Stimulated activated CD4-positive, alpha-beta T cell treated with anti-CD3 and anti-CD28 coated beads, Interleukin-2, amount 100 ng/mL, for 24 hours (primary cell): ENCODE results near the gene KY.
A peak's percentile ranks its signal among the peaks of the same experiment; 100 is the strongest.

Experiments used
- DNase-seq, 2 donors: peaks; one replicate each; pipeline ENCODE4 v3.0.0-alpha.2; 2020

Gene KY, protein sequence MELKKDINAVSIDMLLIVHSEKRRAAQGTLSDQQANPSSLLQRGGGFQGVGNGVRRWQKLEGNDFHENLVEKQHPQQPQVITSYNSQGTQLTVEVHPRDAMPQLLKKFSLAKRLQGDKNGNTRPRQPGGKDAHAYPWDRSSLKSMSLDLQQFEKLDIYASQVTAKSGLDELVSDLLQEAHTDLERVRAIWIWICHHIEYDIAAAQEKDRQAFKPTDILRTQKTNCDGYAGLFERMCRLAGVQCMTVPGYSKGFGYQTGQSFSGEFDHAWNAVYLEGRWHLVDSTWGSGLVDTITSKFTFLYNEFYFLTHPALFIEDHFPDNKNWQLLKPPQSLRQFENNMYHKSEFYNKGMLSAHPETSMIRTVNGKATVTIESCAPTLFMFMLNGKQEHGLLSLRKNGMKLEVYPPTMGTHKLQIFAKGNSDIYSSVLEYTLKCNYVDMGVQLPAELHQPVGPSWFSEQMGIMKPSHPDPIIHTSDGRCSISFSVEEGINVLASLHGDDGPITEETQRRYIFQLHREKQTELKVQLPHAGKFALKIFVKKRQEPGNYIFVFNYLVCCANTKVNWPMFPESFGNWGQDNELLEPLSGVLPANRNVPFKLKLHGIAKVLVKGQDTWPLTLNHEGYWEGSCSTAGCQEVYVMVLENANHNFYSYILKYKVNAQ

DNA sequence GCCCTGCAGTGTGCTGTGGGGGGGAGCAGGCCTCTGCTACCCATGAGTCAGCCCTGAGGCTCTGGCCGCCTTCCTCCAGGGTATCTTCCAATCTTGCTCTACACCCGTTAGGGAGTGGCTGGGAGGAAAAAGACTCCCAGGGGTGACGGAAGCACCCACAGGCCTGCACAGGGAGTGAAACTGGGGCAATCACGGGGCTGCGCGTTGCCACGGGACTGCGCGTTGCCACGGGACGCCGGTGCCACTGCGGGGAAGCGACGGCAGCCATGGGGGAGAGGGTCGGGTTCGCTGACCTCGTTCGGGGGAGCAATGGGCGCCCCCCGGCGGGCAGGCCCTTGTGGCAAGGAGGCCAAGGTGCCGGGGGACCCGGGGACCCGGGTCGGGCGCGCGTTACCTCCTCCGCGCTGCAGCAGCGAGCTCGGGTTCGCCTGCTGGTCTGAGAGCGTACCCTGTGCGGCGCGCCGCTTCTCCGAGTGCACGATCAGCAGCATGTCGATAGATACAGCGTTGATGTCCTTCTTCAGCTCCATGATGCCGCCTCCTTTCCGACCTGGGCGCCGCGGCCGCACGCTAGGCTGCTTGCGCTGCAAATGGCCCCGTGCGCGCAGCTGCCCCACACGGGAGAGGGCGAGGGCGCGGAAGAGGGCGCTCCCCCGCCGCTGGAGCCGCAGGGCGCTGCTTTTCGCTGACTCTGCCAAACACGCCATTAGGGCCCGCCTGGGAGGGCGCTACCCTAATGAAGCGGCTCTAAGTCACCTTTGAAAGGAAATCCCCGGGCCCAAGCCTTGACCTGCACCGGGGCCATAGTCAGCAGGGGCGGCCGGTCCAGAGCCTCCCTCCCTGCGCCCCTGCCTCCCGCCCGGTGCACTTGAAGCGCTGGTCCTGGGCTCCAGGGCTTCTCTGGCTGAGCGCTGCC lies at the start of gene KY:
Gene KY (minus strand): TSS at position 592 of the 916 bp plus-strand sequence. CDS start 62 bp downstream, at position 530.
- DNase-seq: peak in 1 of 2 donors; percentile 23

DNA sequence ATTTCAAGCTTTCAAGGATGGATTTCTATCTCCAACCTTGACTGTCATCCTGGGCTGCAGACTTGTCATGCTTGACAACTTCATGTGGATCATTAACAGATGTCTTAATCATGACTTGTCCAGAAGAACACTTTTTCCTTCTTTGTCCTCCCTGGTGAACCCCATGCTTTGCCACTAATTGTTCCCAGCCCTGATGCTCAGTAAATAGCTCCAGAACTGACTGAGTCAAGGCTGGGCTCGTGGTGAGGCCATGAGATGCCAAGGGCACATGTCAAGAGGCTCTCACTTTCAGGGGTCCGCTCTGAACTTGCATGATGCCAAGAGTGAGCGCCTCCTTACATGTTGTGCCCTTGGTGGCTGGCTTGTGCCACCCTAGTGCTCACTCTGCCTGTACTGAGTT lies 48.9 kb upstream of the KY start:
- DNase-seq: no peak

DNA sequence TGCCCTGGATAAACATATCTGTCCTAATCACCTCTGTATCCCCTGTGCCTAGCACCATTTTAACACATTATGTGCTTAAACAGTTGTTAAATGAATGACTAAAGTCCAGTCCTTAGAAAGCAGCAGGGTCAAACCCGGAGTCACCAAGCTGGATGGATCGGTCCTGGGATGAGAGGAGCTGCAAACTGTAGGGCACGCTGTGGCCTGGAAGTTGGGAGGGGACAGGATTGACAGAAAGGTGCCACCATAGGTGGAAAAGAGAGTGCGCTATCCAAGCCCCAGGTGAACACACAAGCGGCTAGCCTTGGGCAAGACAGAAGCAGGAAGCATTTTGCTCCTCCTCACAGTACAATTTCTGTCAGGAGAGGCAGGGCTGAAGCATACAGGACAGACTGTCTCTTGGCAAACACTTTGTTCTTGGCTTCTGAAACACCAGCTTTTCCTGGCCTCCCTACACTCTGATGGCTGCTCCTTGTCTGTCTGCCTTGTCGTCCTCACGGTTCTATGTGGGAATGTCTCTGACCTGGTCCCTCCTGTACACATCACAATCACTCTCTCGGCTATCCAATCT lies 48.4 kb upstream of the KY start:
- no peak for DNase-seq

DNA sequence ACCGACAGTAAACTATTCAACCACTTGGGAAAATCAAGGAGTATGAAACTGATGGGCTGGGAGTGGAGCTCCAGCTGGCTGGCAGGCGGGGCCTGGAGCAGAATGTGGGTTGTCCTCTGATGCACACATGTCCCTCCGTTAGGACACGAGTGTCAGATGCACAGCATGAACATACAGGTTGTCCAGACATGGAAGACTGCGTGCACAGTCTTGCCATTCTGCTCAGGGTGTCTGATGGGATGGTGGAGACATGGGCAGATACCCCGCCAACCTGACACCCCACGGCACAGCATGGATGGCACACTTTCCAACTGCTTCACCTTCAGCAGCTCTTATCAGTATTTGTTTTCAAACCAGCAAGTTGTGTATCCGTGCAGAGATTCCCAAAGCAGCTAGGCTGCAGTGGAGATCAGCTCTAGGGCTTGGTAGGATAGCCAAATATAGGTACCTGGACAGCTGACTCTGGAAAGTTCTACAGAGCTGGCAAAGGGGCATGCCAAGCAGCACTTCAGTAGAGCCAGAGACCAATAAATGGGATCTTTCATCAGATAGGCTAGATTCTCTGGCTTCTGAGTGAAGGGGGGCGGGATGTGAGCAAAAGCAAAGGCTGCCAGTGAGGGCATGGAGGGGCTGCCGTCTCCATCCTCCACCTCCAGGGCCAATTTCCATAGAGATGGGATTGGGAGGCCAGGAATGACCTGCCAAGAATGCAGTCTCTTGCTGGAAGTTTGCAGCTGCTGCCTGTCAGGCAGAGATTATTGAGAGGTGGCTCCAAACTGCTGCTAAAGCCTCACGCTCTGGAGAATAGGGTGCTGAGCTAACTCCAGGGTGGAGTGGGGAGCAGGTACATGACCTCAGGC lies 47.2 kb upstream of the KY start:
- no peak for DNase-seq

DNA sequence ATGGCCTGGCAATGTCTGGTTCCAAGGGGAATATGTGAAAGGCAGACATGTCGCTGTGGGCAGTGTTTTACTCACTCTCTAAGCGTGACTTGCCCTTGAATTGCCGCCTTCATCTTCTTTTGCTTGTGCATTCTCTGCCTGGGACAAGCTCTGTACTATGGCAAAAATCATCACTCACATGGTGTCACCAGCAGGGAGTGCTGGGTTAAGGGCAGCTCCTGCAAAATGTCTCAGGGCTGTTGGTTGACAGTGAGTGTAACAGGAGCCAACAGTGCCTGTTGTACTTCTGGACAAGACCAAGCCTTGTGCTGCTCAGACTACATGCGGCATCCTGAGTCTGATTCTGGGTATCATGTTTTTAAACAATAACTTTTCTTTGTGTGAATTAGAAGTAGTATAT lies 45.3 kb upstream of the KY start:
- DNase-seq: no peak

DNA sequence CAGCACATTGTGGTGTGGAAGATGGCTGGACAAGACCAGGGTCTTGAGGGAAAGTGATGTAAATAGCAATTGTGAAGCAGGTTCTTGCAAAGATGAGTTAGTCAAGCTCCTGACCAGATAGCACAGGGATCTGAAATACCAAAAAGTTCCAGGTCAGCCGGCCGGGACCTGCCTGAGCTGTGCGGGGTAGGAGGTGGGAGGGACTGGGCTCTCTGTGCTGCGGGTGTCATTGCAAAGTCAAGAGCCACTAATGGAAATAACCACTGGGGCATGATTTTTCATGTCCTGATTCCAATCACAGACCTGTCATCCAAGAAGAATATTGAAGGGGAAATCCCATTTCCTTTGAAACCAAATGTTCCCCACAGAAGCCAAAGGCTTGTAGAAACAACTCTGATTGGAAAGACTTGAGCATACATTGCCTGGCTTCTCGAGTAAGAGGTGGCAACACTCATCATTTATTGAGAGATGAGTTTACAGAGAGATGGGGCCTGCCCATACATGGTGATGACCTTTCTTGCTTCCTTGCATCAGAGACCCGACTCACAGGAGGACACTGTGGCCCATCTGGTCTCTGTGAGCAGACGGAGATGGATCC lies 44.2 kb upstream of the KY start:
- DNase-seq: no peak

DNA sequence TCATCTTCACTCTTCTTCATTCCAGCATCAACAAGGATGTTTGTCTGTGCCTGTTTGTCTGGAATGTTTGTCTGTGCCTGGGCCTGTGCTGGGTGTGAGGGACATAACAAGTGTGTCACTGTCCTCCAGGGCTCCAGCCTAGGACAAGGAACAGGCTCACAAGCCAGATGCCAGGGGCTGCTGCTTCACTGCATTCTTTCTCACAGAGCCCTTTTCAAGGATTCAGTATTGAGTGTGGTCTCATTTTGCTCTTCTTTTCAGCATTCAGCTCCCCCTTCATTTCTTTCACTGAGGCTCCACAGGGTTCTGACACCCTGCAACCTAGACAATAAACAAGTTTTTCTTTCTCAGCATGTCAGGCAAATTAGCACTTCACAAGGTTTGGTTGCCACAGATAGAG lies 43.6 kb upstream of the KY start:
- DNase-seq: no peak

DNA sequence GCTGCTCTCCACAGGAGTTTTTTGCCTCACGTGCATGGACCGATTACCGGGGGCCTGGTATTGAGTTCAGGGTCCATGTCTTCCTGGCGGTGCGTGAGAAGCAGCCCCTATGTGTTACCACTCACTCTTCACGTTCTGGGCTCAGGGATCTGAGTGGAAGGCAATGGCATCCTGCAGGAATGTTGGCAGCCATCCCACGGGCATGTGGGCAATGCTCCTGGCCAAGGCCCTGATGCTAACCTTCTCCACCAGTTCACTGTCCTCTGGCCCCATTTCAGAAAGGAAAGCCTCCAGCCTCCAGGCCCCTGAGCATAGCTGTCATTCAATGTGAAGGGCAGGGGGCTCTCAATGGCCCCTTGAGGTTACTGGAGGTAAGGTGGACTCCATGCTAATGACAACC lies 43.0 kb upstream of the KY start:
- no peak for DNase-seq

DNA sequence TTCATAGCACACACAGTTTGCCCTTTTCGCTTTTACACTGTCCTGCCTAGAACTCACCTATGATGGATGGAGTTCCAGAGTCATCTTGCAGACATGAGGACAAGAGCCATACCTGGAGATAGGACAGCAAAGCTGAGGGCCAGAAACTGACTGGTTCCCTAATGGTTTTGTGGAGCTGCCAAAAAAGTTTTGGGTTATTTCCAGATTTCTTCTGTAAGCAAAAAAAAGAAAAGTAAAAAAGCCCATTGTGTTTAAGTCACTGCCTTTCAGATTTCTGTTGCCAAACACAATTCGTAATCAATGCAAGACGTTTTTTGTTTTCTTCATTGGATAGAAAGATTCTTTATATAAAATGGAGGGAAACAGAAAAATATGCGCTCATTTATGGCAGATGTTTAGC lies 42.4 kb upstream of the KY start:
- DNase-seq: no peak

DNA sequence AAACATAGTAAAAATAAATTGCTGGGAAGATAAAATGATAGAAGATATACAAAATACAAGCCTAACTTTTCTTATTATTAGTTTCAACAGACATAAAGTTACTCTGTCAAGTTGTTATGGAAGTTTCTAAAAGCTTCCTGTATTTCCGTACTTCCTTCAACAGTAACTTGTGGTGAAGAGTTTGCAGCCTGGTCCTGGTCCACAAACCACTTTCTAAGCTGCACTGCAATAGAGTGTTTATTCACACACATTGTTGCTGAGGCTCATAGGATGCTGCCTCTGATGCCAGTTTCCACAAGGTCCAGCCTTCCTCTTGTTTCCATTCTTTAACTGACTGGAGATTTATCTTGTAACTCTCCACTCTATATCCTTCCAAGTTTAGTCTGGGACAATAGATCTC lies 39.4 kb upstream of the KY start:
- DNase-seq: no peak

DNA sequence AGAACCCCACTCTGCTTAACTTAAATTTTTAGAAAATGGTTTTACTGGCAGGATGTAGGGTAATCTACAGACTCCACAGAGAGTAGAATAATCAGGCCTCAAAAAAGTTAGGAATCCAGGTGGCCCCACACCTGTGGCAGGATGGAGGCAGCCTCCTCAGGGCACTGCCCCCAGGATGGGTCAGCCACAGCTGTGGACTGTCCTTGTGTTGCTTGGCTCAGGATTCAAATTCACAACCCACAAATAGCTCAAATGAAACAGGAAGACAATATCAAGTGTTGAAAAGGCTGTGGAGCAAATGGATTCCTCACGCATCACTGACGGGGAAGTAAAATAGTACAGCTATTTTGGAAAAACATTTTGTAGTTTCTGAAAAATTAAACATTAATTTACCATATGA lies 36.8 kb upstream of the KY start:
- DNase-seq: no peak

DNA sequence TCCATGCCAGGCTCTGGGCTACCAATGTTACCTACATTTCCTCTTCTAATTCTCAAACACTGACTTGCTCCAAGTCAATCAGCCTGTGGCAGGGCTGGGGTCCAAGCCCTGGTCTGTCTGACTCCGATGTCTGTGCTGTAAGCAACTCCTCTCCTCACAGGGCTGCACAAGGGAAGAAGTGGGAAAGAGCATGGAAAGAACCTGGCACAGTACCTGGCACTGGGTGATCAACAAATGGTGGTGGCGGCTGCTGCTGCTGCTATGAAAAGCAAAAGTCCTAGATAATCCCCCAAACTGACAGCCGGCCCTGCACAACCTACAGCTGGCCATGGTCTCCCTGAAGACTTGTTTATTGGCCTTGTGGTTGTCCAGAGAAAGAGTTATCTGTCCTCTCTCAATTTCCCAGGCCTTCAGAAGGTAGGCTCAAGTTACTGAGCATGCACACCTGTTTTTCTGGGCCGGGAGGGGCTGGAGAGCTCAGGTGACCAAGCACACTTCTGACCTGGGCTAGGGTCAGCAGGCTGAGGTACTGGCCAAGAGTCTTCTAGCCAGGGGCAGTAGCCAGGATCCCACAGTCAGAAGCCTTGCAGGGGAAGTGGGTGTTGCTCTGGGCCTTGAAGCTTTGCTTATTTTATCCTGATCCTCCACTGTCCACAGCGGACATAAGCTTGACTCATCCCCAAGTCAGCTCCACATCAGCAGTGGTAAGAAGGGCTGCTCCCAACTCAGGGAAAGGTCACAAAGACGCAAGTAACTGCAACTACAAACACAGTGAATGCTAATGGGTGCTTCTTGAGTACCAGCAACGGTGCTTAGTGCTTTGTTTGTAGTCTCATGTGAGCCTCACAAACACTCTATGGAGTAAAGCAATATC lies 35.3 kb upstream of the KY start:
- DNase-seq: no peak

DNA sequence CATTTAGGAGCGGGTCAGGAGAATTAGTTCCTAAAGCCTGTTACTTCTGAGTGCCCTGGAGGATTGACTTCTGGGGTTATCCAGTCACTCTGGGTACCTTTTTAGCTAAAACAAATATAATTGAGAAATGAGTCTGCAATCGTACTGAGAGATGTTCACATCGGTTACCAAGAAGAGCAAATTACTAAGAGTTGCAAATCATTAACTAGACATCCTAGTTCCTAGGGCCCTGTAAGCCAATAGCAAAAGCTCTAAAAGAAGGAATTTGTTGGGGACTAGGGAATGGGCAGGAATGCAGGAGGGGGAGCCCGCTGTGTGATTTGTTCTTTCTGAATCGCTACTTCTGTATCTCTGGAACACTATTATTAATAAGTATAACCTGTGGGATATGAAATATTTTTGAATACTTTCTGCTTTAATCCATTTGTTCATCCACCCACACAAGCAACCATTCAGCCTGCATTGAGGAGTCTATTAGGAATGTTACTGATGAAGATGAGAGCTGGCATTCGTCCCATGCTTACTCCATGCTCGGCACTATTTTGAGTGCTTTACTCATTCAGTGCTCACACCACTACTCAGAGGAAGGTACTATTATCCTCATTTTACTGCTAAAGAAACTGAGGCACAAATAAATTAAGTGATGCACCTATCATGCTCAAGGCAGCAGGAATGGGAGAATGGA lies 31.5 kb upstream of the KY start:
- no peak for DNase-seq

DNA sequence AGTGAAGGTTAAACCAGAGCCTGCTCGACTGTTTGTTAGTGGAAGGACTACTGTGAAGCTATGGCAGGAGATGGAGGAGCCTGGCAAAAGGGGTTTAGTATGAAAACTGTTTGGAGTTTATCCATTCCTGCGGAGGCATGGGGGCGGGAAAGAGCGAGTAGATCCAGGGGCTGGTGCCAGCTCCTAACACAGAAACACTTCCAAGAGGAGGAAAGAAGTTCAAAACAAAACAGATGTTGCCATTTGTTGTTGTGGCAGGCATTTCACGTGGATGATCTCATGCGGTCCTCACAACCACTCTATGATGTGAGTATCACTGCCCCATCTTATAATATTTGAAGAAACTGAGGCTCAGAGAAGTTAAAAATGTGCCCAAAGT lies 30.7 kb upstream of the KY start:
- DNase-seq: no peak

DNA sequence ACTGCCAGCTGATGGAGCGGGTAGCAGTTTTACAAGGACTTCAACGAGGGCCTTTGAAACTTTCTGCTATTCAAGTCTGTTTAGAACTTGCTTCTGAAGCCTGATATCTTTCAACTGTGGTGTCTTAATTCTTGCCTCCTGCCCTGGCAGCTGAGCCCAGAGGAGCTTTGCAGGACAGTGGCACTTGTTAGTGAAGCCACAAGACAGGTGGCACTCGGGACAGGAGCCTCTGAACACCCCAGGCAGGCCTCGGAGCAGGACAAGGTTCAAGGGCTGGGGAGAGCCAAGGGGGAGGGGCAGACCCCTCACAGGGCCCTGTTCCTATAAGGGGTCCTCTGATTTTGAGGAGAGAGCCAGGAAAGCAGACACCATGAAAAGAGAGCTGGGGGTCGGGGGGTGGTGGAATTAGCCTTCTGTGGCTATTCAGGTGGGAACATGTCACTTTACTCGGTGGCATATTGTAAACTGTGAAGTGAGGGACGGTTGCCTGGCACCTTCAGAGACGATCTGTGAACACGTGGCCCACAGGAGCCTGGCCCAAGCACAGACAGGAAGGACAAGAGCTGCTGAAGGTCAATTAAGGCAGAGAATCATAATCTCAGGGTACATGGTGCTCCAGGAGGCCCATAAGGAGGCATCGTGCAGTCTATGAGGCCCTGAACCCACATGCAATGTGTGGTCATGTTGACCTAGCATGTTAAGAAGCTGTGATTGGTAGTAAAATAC lies 30.1 kb upstream of the KY start:
- no peak for DNase-seq

DNA sequence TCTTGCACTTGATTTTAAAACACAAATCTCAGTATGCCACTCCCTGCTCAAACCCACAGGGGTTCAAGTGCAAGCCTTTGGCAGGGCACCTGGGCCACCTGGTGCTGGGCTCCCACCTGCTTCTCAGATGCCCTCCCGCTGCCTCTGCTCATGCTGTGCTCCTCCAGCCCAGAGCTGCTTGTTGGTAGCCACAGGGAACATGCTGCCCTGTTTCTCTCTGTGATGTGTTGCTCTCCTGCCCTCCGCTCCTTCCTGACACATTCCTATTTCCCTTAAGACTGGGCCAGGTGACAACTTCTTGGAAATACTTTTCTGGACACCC lies 27.1 kb upstream of the KY start:
- DNase-seq: no peak

DNA sequence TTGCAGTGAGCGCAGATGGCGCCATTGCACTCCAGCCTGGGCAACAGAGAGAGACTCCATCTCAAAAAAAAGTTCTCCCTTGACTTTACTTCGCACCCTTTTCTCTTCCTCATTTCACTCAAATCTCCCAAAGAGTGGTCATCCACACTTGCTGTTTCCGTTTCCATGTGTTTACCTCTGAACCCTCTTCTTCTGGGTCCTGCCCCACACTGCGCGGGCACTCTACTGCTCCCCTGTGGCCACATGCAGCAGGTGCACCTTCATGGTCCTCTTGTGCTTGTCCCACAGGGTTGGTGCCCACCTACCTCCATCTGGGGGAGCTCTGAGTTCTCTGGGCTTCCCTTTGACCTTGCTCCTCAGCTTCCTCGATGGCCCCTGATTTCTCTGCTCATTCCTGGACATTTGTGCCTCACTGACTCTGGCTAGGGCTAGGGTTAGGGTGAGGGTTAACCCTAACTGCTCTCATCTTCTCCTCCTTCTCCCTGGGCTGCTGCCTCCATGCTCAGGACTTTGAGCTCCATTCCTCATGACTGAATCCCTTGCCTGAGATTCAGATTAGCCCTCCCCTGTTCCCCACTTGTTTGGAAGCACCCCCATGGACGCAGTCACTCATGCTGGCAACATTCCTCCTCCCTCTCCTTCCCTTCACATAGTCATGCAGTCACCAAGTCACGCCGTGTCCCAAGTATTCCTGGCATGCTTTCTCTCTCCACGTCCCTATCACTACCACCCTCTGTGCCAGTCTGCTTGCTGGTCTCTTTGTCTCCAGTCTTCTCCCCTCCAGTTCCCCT lies 26.6 kb upstream of the KY start:
- DNase-seq: peak in 1 of 2 donors; percentile 14

DNA sequence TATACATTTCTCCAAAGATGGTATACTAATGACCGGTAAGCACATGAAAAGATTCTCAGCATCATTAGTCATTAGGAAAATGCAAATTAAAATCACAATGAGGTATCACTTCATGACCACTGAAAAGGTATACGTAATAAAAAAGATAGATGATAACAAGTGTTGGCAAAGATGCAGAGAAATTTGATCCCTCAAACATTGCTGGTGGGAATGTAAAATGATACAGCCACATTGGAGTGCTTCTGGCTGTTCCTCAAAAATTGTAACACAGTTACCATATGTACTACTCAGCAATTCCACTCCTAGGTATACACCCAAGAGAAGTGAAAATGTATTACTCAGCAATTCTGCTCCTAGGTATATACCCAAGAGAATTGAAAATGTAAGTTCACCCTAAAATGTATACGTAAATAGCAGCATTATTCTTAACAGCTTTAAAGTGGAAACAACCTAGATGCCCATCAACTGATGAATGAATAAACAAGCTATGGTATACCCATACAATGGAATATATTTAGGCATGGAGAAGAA lies 25.0 kb upstream of the KY start:
- no peak for DNase-seq

DNA sequence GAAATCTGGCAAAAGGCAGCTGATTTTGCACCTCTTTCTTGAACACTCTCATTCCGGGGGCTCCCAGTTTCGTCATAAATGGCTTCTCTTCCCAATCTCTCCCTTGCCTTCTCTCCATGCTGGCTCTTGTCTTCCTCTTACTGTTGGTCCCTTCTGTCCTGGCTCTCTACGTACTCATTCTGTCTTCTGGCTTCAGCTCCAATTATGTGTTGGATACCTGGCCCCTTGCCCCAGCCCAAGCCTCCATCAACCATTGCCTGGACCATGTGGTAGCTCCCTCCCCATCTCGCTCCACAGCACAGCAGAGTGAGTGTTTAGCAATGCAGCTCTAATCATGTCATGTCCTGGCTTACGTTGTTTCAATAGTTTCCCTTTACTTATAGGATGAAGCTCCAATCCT lies 21.7 kb upstream of the KY start:
- no peak for DNase-seq
